ENCODE measurements around the gene KCNJ4. TPM values are rescaled to one million over a fixed set of nuclear protein-coding genes. Genes with fewer than 3 reads are reported as not detected.

Gene KCNJ4
- total and polyA plus RNA-seq, 7 experiments from 2014 or later: not detected

DNA sequence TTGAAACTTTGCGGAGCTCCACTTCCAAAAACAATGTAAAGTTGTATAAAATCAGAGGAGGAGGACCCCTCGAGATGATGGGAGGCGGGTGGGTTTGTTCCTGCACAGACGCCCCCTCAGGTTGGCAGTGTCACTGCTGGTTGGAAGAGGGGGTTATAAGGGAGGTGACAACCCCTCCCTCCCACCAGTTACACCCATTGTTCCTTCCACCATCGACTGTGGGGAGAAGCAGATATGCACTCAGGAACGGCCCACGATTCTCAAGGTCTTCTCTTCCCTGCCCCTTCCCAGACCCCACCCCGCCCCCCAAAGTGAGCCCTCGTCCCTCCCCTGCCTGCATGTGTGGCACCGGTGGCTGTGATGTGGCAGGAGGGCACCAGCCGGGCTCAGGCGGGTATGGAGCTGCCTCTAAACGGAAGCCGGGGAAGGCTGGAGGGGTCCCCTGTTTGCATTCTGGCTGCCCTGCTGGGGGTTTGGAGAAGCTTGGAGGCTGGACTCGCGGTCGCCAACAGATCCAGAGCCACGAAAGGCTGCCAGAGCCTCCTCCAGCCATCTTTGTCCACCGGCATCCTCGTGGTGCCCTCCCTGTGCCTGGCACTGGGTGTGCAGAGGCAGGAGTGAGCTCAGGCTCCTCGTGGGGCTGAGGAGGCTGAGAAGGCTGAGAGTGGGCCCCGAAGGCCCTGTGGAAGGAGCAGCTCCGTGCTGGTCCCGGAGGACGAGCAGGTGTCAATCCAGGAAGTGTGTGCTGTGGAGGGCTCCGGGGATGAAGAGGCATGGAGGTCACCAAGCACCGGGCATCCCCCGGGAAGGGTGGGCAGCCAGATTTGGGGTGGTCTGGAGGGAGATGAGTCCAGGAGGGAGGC is 13.7 kb upstream of the KCNJ4 start:
- CTCF ChIA-PET: no interaction called here
- no peak for ATAC-seq

GRCh38 chr22:38467904-38468442 is 13.0 kb upstream of the KCNJ4 start, which contains the start of gene KDELR3:
Gene KDELR3 (plus strand): TSS chr22:38468096. CDS start chr22:38468234, 138 bp downstream.
- no peaks in the 10 kb centered on the region for H3K36me3 Mint-ChIP-seq
- POLR2A ChIA-PET: no interaction called here
- H3K4me3 Mint-ChIP-seq: peak within 1 kb of the TSS; percentile 51 to 85 (median 68)
- peak within 1 kb of the TSS in 1 of 9 donors; percentile 46 for H3K27ac Mint-ChIP-seq
- no peaks in the 10 kb centered on the region for H3K9me3 ChIP-seq (ENCODE audit: control insufficient read depth in 2 of 3, low read length in 3 of 3)
- peak within 1 kb of the TSS; percentile 44 for H3K4me3 ChIP-seq (ENCODE audit: low read length)
- peak; percentile 77 for ATAC-seq
- no peaks in the 10 kb centered on the region for H3K9me3 Mint-ChIP-seq
- peaks cover 0 to 15% (median 11%) of the 10 kb centered on the region in 7 donors for H3K4me1 Mint-ChIP-seq
- H3K36me3 ChIP-seq (ENCODE audit: control insufficient read depth in 2 of 3, insufficient read depth in 3 of 3, low read length in 3 of 3): no peaks in the 10 kb centered on the region
- peaks cover 0 to 3% of the 10 kb centered on the region in 2 donors for H3K4me1 ChIP-seq (ENCODE audit: control insufficient read depth in 2 of 2, insufficient read depth in 2 of 2, low read length in 2 of 2)
- intact Hi-C loops (cut with micrococcal nuclease): no loop called here
- CTCF ChIA-PET: no interaction called here
- peaks cover 25 to 51% (median 28%) of the 10 kb centered on the region in 5 donors for H3K27me3 Mint-ChIP-seq
- no peak within 1 kb of the TSS for H3K27ac ChIP-seq (ENCODE audit: low read depth, low read length)
- H3K27me3 ChIP-seq (ENCODE audit: control insufficient read depth in 2 of 2, insufficient read depth in 2 of 2, low read length in 2 of 2): peaks cover 0 to 11% of the 10 kb centered on the region in 2 donors
- DNase-seq: peak in 1 of 9 donors; percentile 83

More for the DNA sequence above, 13.7 kb upstream of the KCNJ4 start:
- peaks cover 0 to 15% (median 9%) of the 10 kb centered on the region in 7 donors for H3K4me1 Mint-ChIP-seq
- no peaks in the 10 kb centered on the region for H3K36me3 ChIP-seq (ENCODE audit: control insufficient read depth in 2 of 3, insufficient read depth in 3 of 3, low read length in 3 of 3)
- POLR2A ChIA-PET: no interaction called here
- peaks cover 0 to 11% of the 10 kb centered on the region in 2 donors for H3K27me3 ChIP-seq (ENCODE audit: control insufficient read depth in 2 of 2, insufficient read depth in 2 of 2, low read length in 2 of 2)
- H3K27me3 Mint-ChIP-seq: peaks cover 18 to 44% (median 21%) of the 10 kb centered on the region in 5 donors
- H3K9me3 ChIP-seq (ENCODE audit: control insufficient read depth in 2 of 3, low read length in 3 of 3): no peaks in the 10 kb centered on the region
- no peak overlapping the region for H3K27ac ChIP-seq (ENCODE audit: low read depth, low read length)
- H3K36me3 Mint-ChIP-seq: no peaks in the 10 kb centered on the region
- intact Hi-C loops (cut with micrococcal nuclease): no loop called here
- peaks cover 0 to 3% of the 10 kb centered on the region in 2 donors for H3K4me1 ChIP-seq (ENCODE audit: control insufficient read depth in 2 of 2, insufficient read depth in 2 of 2, low read length in 2 of 2)
- H3K9me3 Mint-ChIP-seq: no peaks in the 10 kb centered on the region
- no peak for DNase-seq
- H3K4me3 ChIP-seq (ENCODE audit: low read length): peak overlapping the region; percentile 44
- H3K4me3 Mint-ChIP-seq: peak overlapping the region; percentile 23 to 85 (median 63)
- no peak overlapping the region for H3K27ac Mint-ChIP-seq

DNA sequence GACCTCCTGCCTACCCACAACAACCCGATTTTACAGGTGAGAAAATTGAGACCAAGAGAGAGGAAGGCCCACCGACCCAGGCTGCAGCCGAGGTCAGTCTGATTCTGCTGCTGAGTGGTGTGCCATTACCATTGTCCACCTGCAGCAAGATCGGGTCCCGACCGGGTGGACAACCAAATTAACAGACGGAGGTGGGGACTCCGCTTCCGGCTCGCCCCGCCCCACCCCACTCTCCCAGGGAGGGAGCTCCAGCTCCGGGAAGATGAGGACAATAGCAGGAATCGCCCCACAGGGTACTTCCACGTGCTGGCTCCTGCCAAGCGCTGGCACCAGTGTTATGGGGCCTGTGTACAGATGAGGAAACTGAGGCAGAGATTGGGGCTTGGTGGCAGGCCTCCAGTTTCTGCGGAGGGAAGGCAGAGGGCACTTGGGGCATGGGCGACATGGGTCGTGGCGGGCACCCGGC is 12.5 kb upstream of the KCNJ4 start:
- Histone ChIP-seq H3K4me1 (ENCODE audit: control insufficient read depth in 2 of 2, insufficient read depth in 2 of 2, low read length in 2 of 2) (peaks cover 0 to 3% of the 10 kb centered on the region in 2 donors), H3K9me3 (ENCODE audit: control insufficient read depth in 2 of 3, low read length in 3 of 3) (no peaks in the 10 kb centered on the region), H3K27ac (ENCODE audit: low read depth, low read length) (no peak overlapping the region), H3K4me3 (ENCODE audit: low read length) (peak overlapping the region; percentile 20), H3K36me3 (ENCODE audit: control insufficient read depth in 2 of 3, insufficient read depth in 3 of 3, low read length in 3 of 3) (no peaks in the 10 kb centered on the region), H3K27me3 (ENCODE audit: control insufficient read depth in 2 of 2, insufficient read depth in 2 of 2, low read length in 2 of 2) (peaks cover 0 to 11% of the 10 kb centered on the region in 2 donors)
- ChIA-PET CTCF (no interaction called here), POLR2A (no interaction called here)
- no peak for DNase-seq
- Mint-ChIP-seq H3K9me3 (no peaks in the 10 kb centered on the region), H3K4me1 (peaks cover 0 to 15% (median 11%) of the 10 kb centered on the region in 7 donors), H3K36me3 (no peaks in the 10 kb centered on the region), H3K27ac (peak overlapping the region in 1 of 9 donors; percentile 46), H3K4me3 (peak overlapping the region; percentile 44 to 85 (median 68)), H3K27me3 (peaks cover 25 to 55% (median 33%) of the 10 kb centered on the region in 5 donors)
- intact Hi-C loops (cut with micrococcal nuclease): no loop called here
- no peak for ATAC-seq

- H3K27me3 ChIP-seq (ENCODE audit: control insufficient read depth in 2 of 2, insufficient read depth in 2 of 2, low read length in 2 of 2): peaks cover 0 to 14% of the 10 kb centered on the region in 2 donors
- peaks cover 0 to 10% of the 10 kb centered on the region in 2 donors for H3K4me1 ChIP-seq (ENCODE audit: control insufficient read depth in 2 of 2, insufficient read depth in 2 of 2, low read length in 2 of 2)
- DNase-seq (no peak), ATAC-seq (no peak)
- intact Hi-C loops (cut with micrococcal nuclease): no loop called here
- H3K9me3 ChIP-seq (ENCODE audit: control insufficient read depth in 2 of 3, low read length in 3 of 3): no peaks in the 10 kb centered on the region
- H3K36me3 ChIP-seq (ENCODE audit: control insufficient read depth in 2 of 3, insufficient read depth in 3 of 3, low read length in 3 of 3): no peaks in the 10 kb centered on the region
- peaks cover 25 to 70% (median 47%) of the 10 kb centered on the region in 5 donors for H3K27me3 Mint-ChIP-seq
- ChIA-PET CTCF (no interaction called here), POLR2A (no interaction called here)
- peak overlapping the region in 1 of 10 donors; percentile 30 for H3K4me3 Mint-ChIP-seq
- no peaks in the 10 kb centered on the region for H3K36me3 Mint-ChIP-seq
- no peaks in the 10 kb centered on the region for H3K9me3 Mint-ChIP-seq
- peaks cover 0 to 19% (median 16%) of the 10 kb centered on the region in 7 donors for H3K4me1 Mint-ChIP-seq
- no peak overlapping the region for H3K27ac ChIP-seq (ENCODE audit: low read depth, low read length)
- H3K27ac Mint-ChIP-seq: no peak overlapping the region
- H3K4me3 ChIP-seq (ENCODE audit: low read length): no peak overlapping the region
These were observed 10.9 kb upstream of the KCNJ4 start for GRCh38 chr22:38465673-38466490.

DNA sequence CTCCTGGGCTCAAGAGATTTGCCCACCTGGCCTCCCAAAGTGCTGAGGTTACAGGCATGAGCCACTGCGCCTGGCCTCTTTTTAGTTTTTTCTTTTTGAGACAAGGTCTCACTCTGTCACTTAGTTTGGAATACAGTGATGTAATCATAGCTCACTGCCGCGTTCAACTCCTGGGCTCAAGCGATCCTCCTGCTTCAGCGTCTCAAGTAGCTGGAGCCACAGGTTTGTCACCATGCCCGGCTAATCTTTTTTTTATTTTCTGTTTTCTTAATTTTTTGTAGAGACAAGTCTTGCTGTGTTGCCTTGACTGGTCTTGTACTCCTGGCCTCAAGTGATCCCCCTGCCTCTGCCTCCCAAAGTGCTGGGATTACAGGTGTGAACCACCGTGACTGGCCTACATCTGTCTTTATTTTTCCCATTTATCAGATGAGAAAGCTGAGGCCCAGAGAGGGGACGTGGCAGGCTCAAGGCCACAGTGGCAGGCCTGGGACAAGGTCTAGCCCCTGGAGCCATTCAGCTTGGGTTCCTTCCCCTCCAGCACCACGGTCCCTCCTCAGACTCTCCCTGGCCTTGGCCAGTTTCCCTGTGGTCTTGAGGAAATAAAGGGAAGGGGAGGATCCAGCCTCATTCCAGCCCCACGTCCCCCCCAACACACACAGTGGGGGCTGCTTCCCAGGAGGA is 10.1 kb upstream of the KCNJ4 start:
- peaks cover 0 to 24% (median 16%) of the 10 kb centered on the region in 7 donors for H3K4me1 Mint-ChIP-seq
- no peak overlapping the region for H3K4me3 Mint-ChIP-seq
- no peak overlapping the region for H3K27ac Mint-ChIP-seq
- H3K36me3 Mint-ChIP-seq: no peaks in the 10 kb centered on the region
- Histone ChIP-seq H3K27ac (ENCODE audit: low read depth, low read length) (no peak overlapping the region), H3K9me3 (ENCODE audit: control insufficient read depth in 2 of 3, low read length in 3 of 3) (no peaks in the 10 kb centered on the region), H3K27me3 (ENCODE audit: control insufficient read depth in 2 of 2, insufficient read depth in 2 of 2, low read length in 2 of 2) (peaks cover 0 to 14% of the 10 kb centered on the region in 2 donors), H3K36me3 (ENCODE audit: control insufficient read depth in 2 of 3, insufficient read depth in 3 of 3, low read length in 3 of 3) (no peaks in the 10 kb centered on the region), H3K4me1 (ENCODE audit: control insufficient read depth in 2 of 2, insufficient read depth in 2 of 2, low read length in 2 of 2) (peaks cover 0 to 10% of the 10 kb centered on the region in 2 donors), H3K4me3 (ENCODE audit: low read length) (no peak overlapping the region)
- H3K9me3 Mint-ChIP-seq: no peaks in the 10 kb centered on the region
- ChIA-PET POLR2A (no interaction called here), CTCF (no interaction called here)
- ATAC-seq (no peak), DNase-seq (no peak)
- H3K27me3 Mint-ChIP-seq: peaks cover 32 to 76% (median 55%) of the 10 kb centered on the region in 5 donors
- intact Hi-C loops (cut with micrococcal nuclease): no loop called here
